B cell (primary cell): ENCODE results near the gene ZDHHC7.

ENCODE experiments used
- CTCF ChIP-seq: fragments of 200-600 bp; IDR thresholded peaks from one replicate; pipeline ENCODE4 v1.8.0; 2022; ENCODE audit warnings: antibody characterized with exemption, mild to moderate bottlenecking
- EZH2 ChIP-seq: IDR thresholded peaks from 2 replicates; pipeline ENCODE4 v1.6.1; 2012; ENCODE audit warnings: borderline replicate concordance, low read depth, mild to moderate bottlenecking, moderate library complexity, low read length; ENCODE audit not compliant: insufficient read depth, poor library complexity, severe bottlenecking

- no peak for TF ChIP-seq CTCF
- TF ChIP-seq EZH2: no peak
Observed at GRCh38 chr16:85029981-85030401, 18.7 kb upstream of the ZDHHC7 start.
